H1 (cell line): ENCODE data around the gene TVP23B.
"Not testable (repeated sequence)": the region's sequence is repeated elsewhere in the genome, so short reads cannot be mapped to it uniquely, and the experiment has no call there.

Experiments used
- CBX8 ChIP-seq: fragments of 300-800, 300-1000 bp; sonication (generic); IDR thresholded peaks from 2 replicates; pipeline ENCODE4 v1.7.1; 2016; ENCODE audit warnings: low read depth, low read length, borderline replicate concordance
- EGR1 ChIP-seq: IDR thresholded peaks from 2 replicates; pipeline ENCODE4 v1.6.1; 2011; ENCODE audit warnings: low read depth, low read length, borderline replicate concordance
- POLR2A ChIP-seq, 2 experiments: IDR thresholded peaks; 1 replicate in 1 of 2; 2 replicates in 1 of 2; pipeline ENCODE4 v1.6.1; 2011; ENCODE audit warnings: low read depth in 2 of 2, low read length in 2 of 2, mild to moderate bottlenecking in 2 of 2; ENCODE audit errors: control extremely low read depth in 1 of 2
- TF ChIP-seq, protein P1 (sequence below), 3 experiments: IDR thresholded peaks; 1 replicate in 2 of 3; 2 replicates in 1 of 3; pipeline versions ENCODE4 v1.5.1 to v1.6.1; 2011; ENCODE audit warnings: low read length in 3 of 3, mild to moderate bottlenecking in 3 of 3, inconsistent platforms in 2 of 3, low read depth in 1 of 3, moderate library complexity in 1 of 3; ENCODE audit not compliant: insufficient read depth in 1 of 3; ENCODE audit errors: control extremely low read depth in 1 of 3
- TF ChIP-seq, protein P2 (sequence below): fragments of 300-600 bp; sonication (generic); IDR thresholded peaks from 2 replicates; pipeline ENCODE4 v1.7.1; 2012; ENCODE audit warnings: low read length, moderate library complexity, mild to moderate bottlenecking, inconsistent platforms; ENCODE audit not compliant: insufficient replicate concordance

- not testable (repeated sequence) for TF ChIP-seq EGR1; POLR2A (IDR thresholded peaks at IDR 0.05; ENCODE audit: control extremely low read depth in 1 of 2, low read depth in 2 of 2, low read length in 2 of 2); CBX8
- TF ChIP-seq, protein P1, sequence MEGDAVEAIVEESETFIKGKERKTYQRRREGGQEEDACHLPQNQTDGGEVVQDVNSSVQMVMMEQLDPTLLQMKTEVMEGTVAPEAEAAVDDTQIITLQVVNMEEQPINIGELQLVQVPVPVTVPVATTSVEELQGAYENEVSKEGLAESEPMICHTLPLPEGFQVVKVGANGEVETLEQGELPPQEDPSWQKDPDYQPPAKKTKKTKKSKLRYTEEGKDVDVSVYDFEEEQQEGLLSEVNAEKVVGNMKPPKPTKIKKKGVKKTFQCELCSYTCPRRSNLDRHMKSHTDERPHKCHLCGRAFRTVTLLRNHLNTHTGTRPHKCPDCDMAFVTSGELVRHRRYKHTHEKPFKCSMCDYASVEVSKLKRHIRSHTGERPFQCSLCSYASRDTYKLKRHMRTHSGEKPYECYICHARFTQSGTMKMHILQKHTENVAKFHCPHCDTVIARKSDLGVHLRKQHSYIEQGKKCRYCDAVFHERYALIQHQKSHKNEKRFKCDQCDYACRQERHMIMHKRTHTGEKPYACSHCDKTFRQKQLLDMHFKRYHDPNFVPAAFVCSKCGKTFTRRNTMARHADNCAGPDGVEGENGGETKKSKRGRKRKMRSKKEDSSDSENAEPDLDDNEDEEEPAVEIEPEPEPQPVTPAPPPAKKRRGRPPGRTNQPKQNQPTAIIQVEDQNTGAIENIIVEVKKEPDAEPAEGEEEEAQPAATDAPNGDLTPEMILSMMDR (IDR thresholded peaks at IDR 0.05; ENCODE audit: control extremely low read depth in 1 of 3, insufficient read depth in 1 of 3, low read depth in 1 of 3, low read length in 3 of 3): not testable (repeated sequence)
- TF ChIP-seq, protein P2, sequence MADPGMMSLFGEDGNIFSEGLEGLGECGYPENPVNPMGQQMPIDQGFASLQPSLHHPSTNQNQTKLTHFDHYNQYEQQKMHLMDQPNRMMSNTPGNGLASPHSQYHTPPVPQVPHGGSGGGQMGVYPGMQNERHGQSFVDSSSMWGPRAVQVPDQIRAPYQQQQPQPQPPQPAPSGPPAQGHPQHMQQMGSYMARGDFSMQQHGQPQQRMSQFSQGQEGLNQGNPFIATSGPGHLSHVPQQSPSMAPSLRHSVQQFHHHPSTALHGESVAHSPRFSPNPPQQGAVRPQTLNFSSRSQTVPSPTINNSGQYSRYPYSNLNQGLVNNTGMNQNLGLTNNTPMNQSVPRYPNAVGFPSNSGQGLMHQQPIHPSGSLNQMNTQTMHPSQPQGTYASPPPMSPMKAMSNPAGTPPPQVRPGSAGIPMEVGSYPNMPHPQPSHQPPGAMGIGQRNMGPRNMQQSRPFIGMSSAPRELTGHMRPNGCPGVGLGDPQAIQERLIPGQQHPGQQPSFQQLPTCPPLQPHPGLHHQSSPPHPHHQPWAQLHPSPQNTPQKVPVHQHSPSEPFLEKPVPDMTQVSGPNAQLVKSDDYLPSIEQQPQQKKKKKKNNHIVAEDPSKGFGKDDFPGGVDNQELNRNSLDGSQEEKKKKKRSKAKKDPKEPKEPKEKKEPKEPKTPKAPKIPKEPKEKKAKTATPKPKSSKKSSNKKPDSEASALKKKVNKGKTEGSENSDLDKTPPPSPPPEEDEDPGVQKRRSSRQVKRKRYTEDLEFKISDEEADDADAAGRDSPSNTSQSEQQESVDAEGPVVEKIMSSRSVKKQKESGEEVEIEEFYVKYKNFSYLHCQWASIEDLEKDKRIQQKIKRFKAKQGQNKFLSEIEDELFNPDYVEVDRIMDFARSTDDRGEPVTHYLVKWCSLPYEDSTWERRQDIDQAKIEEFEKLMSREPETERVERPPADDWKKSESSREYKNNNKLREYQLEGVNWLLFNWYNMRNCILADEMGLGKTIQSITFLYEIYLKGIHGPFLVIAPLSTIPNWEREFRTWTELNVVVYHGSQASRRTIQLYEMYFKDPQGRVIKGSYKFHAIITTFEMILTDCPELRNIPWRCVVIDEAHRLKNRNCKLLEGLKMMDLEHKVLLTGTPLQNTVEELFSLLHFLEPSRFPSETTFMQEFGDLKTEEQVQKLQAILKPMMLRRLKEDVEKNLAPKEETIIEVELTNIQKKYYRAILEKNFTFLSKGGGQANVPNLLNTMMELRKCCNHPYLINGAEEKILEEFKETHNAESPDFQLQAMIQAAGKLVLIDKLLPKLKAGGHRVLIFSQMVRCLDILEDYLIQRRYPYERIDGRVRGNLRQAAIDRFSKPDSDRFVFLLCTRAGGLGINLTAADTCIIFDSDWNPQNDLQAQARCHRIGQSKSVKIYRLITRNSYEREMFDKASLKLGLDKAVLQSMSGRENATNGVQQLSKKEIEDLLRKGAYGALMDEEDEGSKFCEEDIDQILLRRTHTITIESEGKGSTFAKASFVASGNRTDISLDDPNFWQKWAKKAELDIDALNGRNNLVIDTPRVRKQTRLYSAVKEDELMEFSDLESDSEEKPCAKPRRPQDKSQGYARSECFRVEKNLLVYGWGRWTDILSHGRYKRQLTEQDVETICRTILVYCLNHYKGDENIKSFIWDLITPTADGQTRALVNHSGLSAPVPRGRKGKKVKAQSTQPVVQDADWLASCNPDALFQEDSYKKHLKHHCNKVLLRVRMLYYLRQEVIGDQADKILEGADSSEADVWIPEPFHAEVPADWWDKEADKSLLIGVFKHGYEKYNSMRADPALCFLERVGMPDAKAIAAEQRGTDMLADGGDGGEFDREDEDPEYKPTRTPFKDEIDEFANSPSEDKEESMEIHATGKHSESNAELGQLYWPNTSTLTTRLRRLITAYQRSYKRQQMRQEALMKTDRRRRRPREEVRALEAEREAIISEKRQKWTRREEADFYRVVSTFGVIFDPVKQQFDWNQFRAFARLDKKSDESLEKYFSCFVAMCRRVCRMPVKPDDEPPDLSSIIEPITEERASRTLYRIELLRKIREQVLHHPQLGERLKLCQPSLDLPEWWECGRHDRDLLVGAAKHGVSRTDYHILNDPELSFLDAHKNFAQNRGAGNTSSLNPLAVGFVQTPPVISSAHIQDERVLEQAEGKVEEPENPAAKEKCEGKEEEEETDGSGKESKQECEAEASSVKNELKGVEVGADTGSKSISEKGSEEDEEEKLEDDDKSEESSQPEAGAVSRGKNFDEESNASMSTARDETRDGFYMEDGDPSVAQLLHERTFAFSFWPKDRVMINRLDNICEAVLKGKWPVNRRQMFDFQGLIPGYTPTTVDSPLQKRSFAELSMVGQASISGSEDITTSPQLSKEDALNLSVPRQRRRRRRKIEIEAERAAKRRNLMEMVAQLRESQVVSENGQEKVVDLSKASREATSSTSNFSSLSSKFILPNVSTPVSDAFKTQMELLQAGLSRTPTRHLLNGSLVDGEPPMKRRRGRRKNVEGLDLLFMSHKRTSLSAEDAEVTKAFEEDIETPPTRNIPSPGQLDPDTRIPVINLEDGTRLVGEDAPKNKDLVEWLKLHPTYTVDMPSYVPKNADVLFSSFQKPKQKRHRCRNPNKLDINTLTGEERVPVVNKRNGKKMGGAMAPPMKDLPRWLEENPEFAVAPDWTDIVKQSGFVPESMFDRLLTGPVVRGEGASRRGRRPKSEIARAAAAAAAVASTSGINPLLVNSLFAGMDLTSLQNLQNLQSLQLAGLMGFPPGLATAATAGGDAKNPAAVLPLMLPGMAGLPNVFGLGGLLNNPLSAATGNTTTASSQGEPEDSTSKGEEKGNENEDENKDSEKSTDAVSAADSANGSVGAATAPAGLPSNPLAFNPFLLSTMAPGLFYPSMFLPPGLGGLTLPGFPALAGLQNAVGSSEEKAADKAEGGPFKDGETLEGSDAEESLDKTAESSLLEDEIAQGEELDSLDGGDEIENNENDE: not testable (repeated sequence)
These were observed 22.6 kb upstream of the TVP23B start for GRCh38 chr17:18758344-18758743.
